HG03521 (cell line): Measurements from ENCODE around the gene TMEM39B.
A peak's percentile ranks its signal among the peaks of the same experiment; 100 is the strongest.
"Not testable (repeated sequence)": the region's sequence is repeated elsewhere in the genome, so short reads cannot be mapped to it uniquely, and the experiment has no call there.

Experiments
- ATAC-seq: cut with Tn5 transposase; IDR thresholded peaks from one replicate; pipeline ENCODE4 v1.9.1; 2021; ENCODE audit warnings: mild to moderate bottlenecking, moderate library complexity; ENCODE audit not compliant: unreplicated experiment

The TMEM39B gene

GRCh38 chr1:32068957-32069588 is 3.7 kb upstream of the TMEM39B start:
- no peak for ATAC-seq

- no peak for ATAC-seq
These were observed 749 bp upstream of the TMEM39B start for GRCh38 chr1:32071758-32072621.

- no peak for ATAC-seq
These were observed 825 bp downstream of the TMEM39B start for GRCh38 chr1:32073299-32074229.

GRCh38 chr1:32074841-32075240 is 2.1 kb downstream of the TMEM39B start:
- no peak for ATAC-seq

- ATAC-seq, result no peak
These were observed 4.7 kb downstream of the TMEM39B start for GRCh38 chr1:32077451-32077850.

GRCh38 chr1:32082022-32082421 is 9.3 kb downstream of the TMEM39B start:
- no peak for ATAC-seq

- not testable (repeated sequence) for ATAC-seq
These were observed 13.6 kb downstream of the TMEM39B start for GRCh38 chr1:32086381-32086780.

GRCh38 chr1:32091176-32091575 is 18.4 kb downstream of the TMEM39B start:
- ATAC-seq, result no peak

- ATAC-seq, result no peak
These were observed 18.9 kb downstream of the TMEM39B start for GRCh38 chr1:32091591-32091990.

GRCh38 chr1:32094746-32095521 is 22.2 kb downstream of the TMEM39B start:
- ATAC-seq, result no peak

GRCh38 chr1:32099426-32099825 is 26.7 kb downstream of the TMEM39B start:
- ATAC-seq, result no peak

- no peak for ATAC-seq
These were observed 27.6 kb downstream of the TMEM39B start for GRCh38 chr1:32100359-32100758.

- ATAC-seq, result no peak
These were observed 28.3 kb downstream of the TMEM39B start for GRCh38 chr1:32100807-32101708.

GRCh38 chr1:32104127-32104526 is 31.4 kb downstream of the TMEM39B start:
- no peak for ATAC-seq

GRCh38 chr1:32105338-32105737 is 32.6 kb downstream of the TMEM39B start:
- ATAC-seq, result no peak

GRCh38 chr1:32106663-32107275 is 34.0 kb downstream of the TMEM39B start:
- ATAC-seq, result no peak

GRCh38 chr1:32107742-32108661 is 35.3 kb downstream of the TMEM39B start, which contains the start of gene KPNA6:
Gene KPNA6 (plus strand): TSS chr1:32108056. CDS start chr1:32108131, 75 bp downstream.
- peak; percentile 61 for ATAC-seq
